Measurements from ENCODE around the gene FERMT1.

The FERMT1 gene

DNA sequence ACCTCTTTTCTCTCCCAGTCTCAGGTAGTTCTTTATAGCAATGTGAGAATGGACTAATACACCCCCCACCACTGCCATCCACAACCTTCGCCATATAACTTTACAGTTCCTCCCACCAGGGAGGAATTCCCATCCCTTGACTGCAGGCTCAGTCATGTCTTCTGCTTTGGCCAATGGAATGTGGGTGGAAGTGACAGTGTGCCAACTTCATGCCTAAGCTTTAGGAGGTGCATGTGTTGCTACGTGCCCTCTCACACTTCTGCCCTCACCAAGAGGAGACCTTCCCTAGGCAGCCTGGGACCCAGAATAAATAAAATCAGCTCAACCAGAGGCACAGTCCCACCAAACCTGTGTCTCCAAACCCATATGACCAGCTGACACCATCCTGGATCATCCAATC, 36.0 kb downstream of the FERMT1 start:
- Histone ChIP-seq H3K4me3 (ENCODE audit: severe bottlenecking) (no peak overlapping the region), H3K27me3 (ENCODE audit: insufficient read depth, poor library complexity, severe bottlenecking) (no peaks in the 10 kb centered on the region), H3K36me3 (ENCODE audit: low read depth) (peaks cover 87% of the 10 kb centered on the region), H3K4me1 (ENCODE audit: insufficient read depth, poor library complexity, severe bottlenecking) (no peaks in the 10 kb centered on the region), H3K27ac (ENCODE audit: poor library complexity, severe bottlenecking) (no peak overlapping the region), H3K9me3 (ENCODE audit: severe bottlenecking) (no peaks in the 10 kb centered on the region)
- no peak for DNase-seq (ENCODE audit: low spot score)
- peak; percentile 68 for ATAC-seq (ENCODE audit: low read depth)
- TF ChIP-seq, protein P1, sequence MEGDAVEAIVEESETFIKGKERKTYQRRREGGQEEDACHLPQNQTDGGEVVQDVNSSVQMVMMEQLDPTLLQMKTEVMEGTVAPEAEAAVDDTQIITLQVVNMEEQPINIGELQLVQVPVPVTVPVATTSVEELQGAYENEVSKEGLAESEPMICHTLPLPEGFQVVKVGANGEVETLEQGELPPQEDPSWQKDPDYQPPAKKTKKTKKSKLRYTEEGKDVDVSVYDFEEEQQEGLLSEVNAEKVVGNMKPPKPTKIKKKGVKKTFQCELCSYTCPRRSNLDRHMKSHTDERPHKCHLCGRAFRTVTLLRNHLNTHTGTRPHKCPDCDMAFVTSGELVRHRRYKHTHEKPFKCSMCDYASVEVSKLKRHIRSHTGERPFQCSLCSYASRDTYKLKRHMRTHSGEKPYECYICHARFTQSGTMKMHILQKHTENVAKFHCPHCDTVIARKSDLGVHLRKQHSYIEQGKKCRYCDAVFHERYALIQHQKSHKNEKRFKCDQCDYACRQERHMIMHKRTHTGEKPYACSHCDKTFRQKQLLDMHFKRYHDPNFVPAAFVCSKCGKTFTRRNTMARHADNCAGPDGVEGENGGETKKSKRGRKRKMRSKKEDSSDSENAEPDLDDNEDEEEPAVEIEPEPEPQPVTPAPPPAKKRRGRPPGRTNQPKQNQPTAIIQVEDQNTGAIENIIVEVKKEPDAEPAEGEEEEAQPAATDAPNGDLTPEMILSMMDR (IDR thresholded peaks at IDR 0.05; ENCODE audit: poor library complexity, severe bottlenecking) = no peak

DNA sequence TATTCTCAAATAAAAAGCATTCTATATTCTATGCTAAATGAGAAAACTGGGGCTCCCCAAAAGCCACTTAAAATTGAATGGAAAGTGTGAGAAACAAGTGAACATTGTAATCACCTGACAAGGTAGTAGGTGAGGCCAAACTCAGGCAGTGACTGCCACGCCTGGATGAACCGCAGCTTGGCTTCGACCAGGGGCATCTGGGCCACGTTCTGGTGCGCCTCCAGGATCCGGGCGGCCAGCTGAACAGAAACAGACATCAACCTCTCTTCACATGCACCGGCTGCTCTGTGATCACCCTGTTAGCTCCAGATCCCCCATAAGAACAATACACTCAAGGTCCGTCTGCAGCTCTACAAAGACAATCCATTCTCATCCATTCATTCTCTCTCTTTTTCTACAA, 38.9 kb downstream of the FERMT1 start:
- no peak overlapping the region for H3K4me3 ChIP-seq (ENCODE audit: severe bottlenecking)
- H3K9me3 ChIP-seq (ENCODE audit: severe bottlenecking) = no peaks in the 10 kb centered on the region
- no peaks in the 10 kb centered on the region for H3K27me3 ChIP-seq (ENCODE audit: insufficient read depth, poor library complexity, severe bottlenecking)
- no peaks in the 10 kb centered on the region for H3K4me1 ChIP-seq (ENCODE audit: insufficient read depth, poor library complexity, severe bottlenecking)
- no peak for ATAC-seq (ENCODE audit: low read depth)
- H3K27ac ChIP-seq (ENCODE audit: poor library complexity, severe bottlenecking) = no peak overlapping the region
- no peak for DNase-seq (ENCODE audit: low spot score)
- peaks cover 88% of the 10 kb centered on the region for H3K36me3 ChIP-seq (ENCODE audit: low read depth)
- TF ChIP-seq, protein P1 (IDR thresholded peaks at IDR 0.05; ENCODE audit: poor library complexity, severe bottlenecking) = no peak

DNA sequence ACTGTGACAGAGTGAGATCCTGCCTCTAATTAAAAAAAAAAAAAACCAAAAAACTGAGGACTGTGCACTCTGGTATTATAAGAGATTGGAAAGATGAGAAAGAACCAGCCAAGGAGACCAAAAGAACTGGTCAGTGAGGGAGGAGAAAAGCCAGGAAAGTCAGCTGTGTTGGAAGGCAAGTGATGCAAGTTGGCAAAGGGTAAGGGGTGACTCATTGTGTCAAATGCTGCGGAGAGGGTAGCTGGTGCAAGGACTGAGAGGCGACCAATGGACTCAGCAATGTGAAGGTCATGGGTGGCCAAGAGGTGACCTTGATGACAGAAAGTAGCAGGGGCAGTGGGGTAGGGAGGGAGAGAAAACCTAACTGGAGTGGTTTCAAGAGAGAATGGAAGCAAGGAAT, 41.6 kb downstream of the FERMT1 start:
- Histone ChIP-seq H3K9me3 (ENCODE audit: severe bottlenecking) (no peaks in the 10 kb centered on the region), H3K4me1 (ENCODE audit: insufficient read depth, poor library complexity, severe bottlenecking) (no peaks in the 10 kb centered on the region), H3K4me3 (ENCODE audit: severe bottlenecking) (no peak overlapping the region), H3K27ac (ENCODE audit: poor library complexity, severe bottlenecking) (no peak overlapping the region), H3K27me3 (ENCODE audit: insufficient read depth, poor library complexity, severe bottlenecking) (no peaks in the 10 kb centered on the region), H3K36me3 (ENCODE audit: low read depth) (peaks cover 84% of the 10 kb centered on the region)
- TF ChIP-seq, protein P1 (IDR thresholded peaks at IDR 0.05; ENCODE audit: poor library complexity, severe bottlenecking) = no peak
- no peak; the same call in 2 of the 3 replicates for ATAC-seq (ENCODE audit: low read depth)
- no peak for DNase-seq (ENCODE audit: low spot score)

DNA sequence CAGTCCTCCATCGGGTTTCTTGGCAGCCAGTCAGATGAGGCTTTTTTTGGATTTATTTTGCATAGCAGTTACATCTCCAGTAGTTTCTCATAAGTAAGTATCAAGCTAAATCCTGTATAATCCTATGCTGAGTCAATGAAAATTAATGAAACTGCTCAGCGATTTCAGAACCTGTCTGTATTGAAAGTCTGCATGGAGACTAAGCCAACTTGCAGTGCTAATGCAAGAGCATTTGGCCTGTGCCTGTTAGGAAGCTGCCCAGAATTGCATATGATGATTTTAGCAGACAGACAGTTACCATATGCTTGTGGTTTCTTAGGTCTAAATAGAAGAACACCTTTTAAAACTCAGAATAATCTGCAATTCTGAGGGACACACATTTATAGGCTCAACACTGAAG, 43.8 kb downstream of the FERMT1 start:
- no peaks in the 10 kb centered on the region for H3K9me3 ChIP-seq (ENCODE audit: severe bottlenecking)
- DNase-seq (ENCODE audit: low spot score) (no peak), ATAC-seq (ENCODE audit: low read depth) (no peak)
- peaks cover 84% of the 10 kb centered on the region for H3K36me3 ChIP-seq (ENCODE audit: low read depth)
- no peaks in the 10 kb centered on the region for H3K4me1 ChIP-seq (ENCODE audit: insufficient read depth, poor library complexity, severe bottlenecking)
- no peaks in the 10 kb centered on the region for H3K27me3 ChIP-seq (ENCODE audit: insufficient read depth, poor library complexity, severe bottlenecking)
- TF ChIP-seq, protein P1 (IDR thresholded peaks at IDR 0.05; ENCODE audit: poor library complexity, severe bottlenecking) = no peak
- H3K27ac ChIP-seq (ENCODE audit: poor library complexity, severe bottlenecking) = no peak overlapping the region
- H3K4me3 ChIP-seq (ENCODE audit: severe bottlenecking) = no peak overlapping the region

DNA sequence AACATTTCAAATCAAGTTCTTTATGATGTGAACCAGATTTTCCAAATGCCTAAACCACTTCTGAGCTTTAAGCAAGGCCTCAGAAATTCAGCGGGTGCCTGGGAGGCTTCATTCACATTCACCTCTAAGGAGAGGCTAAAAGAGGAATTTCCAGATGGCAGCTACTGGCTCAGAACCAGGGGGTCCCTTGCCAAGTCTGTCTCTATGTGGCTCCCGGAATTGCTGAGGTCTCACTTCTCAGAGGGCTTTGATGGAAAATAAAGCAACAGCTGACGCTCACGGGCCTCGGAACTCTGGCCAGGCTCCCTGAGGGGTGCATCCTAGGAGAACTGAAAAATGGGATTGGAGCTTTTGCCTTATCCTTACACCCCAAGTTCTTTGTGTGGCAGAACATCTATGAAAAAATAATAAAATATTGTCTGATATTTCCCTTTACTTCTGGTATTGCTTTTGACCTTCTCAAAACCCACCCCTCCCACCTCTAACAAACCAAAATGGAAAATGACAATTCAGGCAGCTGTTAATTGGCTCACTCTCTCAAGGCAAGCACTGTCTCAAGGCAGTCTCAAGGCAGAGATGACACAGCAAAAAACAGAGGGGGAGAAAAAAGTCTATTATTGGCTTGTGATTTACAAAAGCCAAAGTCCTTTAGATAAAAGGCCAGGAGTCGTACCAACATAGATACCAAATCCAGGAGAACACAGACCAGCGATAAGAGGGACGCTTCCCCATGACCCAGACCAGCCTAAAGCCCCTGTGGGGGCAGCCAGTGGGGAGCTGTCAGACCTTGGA, 47.2 kb downstream of the FERMT1 start:
- Histone ChIP-seq H3K27me3 (ENCODE audit: insufficient read depth, poor library complexity, severe bottlenecking) (no peaks in the 10 kb centered on the region), H3K4me3 (ENCODE audit: severe bottlenecking) (no peak overlapping the region), H3K4me1 (ENCODE audit: insufficient read depth, poor library complexity, severe bottlenecking) (no peaks in the 10 kb centered on the region), H3K36me3 (ENCODE audit: low read depth) (peaks cover 72% of the 10 kb centered on the region), H3K27ac (ENCODE audit: poor library complexity, severe bottlenecking) (no peak overlapping the region), H3K9me3 (ENCODE audit: severe bottlenecking) (no peaks in the 10 kb centered on the region)
- TF ChIP-seq, protein P1 (IDR thresholded peaks at IDR 0.05; ENCODE audit: poor library complexity, severe bottlenecking) = no peak
- DNase-seq (ENCODE audit: low spot score) (no peak), ATAC-seq (ENCODE audit: low read depth) (no peak)
